Keratinocyte (primary cell): ENCODE measurements around the gene RIPK3.

Experiments used
- CTCF ChIP-seq, 3 experiments: IDR thresholded peaks in 1 of 3; conservative IDR thresholded peaks in 1 of 3; optimal IDR thresholded peaks in 1 of 3; 2 replicates in 2 of 3; 3 replicates in 1 of 3; pipeline versions ENCODE3 to v1.5.1; 2011; ENCODE audit warnings: low read length in 3 of 3, mild to moderate bottlenecking in 3 of 3, moderate library complexity in 2 of 3, control low read depth in 1 of 3, inconsistent platforms in 1 of 3; ENCODE audit not compliant: insufficient read depth in 2 of 3; ENCODE audit errors: extremely low read depth in 1 of 3
- EZH2 ChIP-seq: IDR thresholded peaks from one replicate; pipeline ENCODE4 v1.6.1; 2012; ENCODE audit warnings: inconsistent platforms, mild to moderate bottlenecking, low read length, moderate library complexity

GRCh38 chr14:24382064-24382371 is 42.2 kb upstream of the RIPK3 start:
- TF ChIP-seq CTCF (optimal IDR thresholded peaks at IDR 0.05 in 1 of 3, IDR thresholded peaks at IDR 0.05 in 1 of 3, conservative IDR thresholded peaks at IDR 0.05 in 1 of 3; ENCODE audit: extremely low read depth in 1 of 3, insufficient read depth in 2 of 3, low read length in 3 of 3) (no peak), EZH2 (no peak)
